GM19351 (cell line): ENCODE results near the gene GPR62.
"Not testable (repeated sequence)": the region's sequence is repeated elsewhere in the genome, so short reads cannot be mapped to it uniquely, and the experiment has no call there.

Source experiments
- ATAC-seq: cut with Tn5 transposase; IDR thresholded peaks from one replicate; pipeline ENCODE4 v1.9.1; 2021; ENCODE audit warnings: mild to moderate bottlenecking, moderate library complexity; ENCODE audit not compliant: unreplicated experiment

Gene GPR62

DNA sequence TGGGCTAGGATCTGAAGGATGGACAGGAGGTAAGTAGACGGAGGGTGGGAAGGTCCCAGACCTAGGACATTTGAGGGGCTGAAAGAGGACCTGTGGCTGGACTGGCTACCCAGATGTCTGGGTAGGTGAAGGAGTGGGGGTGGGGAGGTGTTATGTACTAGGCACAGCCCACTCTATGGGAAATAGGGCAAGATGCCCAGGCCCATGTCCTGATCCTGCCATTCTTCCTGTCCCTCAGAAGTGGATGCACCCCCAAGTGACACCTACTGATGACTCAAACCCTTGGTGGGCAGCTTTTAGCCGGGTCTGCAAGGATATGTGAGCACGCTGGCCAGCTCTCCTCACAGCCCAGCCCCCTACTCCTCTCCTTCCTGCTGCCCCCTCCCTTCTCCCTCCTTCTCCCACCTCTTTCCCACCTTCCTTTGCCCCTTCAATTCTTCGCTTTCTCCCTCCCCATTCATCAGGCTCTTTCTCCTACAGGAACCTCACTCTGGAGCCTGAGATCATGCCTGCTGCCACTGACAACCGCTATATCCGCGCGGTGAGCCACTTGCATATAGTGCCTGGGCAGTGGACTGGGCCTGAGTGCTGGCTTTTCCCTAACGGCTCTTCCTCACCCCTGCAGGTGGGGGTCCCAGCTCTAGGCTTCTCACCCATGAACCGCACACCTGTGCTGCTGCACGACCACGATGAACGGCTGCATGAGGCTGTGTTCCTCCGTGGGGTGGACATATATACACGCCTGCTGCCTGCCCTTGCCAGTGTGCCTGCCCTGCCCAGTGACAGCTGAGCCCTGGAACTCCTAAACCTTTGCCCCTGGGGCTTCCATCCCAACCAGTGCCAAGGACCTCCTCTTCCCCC is 33.3 kb downstream of the GPR62 start:
- no peak for ATAC-seq

DNA sequence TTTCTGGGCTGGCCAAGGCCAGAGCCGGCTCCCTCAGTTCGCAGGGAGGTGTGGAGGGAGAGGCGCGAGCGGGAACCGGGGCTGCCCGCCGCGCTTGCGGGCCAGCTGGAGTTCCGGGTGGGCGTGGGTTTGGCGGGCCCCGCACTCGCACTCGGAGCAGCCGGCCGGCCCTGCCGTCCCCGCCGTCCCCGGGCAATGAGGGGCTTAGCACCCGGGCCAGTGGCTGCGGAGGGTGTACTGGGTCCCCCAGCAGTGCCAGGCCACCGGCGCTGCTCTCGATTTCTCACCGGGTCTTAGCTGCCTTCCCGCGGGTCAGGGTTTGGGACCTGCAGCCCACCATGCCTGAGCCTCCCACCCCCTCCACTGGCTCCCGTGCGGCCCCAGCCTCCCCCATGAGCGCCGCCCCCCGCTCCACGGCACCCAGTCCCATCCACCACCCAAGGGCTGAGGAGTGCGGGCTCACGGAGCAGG is 35.4 kb downstream of the GPR62 start:
- not testable (repeated sequence) for ATAC-seq

DNA sequence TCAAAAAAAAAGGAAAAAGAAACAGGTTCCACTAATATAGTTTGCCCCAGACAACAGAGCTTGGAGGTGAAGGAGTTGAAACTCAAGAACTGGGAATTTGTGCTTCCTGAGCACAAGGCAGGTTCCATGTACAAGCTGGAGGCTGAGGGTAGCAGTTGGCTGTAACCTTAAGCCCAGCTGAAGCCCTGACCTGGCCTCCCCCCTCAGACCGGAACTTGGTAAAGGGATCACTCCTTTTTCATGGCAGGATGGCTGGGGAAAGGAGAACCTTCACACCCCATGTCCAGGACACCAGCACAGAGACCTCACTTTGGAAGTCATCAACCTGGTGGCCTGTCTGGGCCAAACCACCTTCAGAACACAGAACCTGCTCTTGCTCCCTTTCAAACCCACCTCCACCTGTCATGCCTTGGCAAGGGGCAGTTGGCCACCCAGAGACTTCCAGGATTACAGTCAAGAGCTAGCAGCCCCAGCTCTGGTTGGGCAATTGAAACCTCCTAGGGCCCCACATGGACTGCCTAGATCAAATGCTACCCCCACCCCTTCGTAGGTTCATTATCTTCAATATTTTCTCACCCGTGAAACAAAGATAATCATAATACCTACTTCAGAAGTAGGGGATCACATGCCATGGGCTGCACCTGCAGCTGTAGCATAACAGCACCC is 37.0 kb downstream of the GPR62 start:
- ATAC-seq, result no peak

DNA sequence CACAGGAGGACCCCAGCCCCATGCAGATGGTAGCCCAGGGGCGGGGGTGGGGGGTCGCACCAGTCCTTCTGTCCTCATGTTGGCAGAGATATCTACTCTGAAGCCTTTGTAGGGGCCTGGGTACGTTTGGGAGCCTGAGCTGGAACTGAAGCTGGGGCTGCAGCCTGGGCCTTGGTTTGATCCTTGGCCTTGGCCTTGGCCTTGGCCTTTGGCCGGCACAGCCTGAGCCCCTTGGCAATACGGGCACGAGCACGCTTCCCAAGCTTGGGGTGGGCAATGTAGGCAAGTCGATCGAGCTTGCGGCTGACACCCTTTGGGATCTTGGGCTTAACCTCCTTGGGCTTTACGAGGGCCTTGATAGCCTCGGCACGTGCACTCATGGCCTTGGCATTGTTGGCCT is 38.5 kb downstream of the GPR62 start:
- not testable (repeated sequence) for ATAC-seq

DNA sequence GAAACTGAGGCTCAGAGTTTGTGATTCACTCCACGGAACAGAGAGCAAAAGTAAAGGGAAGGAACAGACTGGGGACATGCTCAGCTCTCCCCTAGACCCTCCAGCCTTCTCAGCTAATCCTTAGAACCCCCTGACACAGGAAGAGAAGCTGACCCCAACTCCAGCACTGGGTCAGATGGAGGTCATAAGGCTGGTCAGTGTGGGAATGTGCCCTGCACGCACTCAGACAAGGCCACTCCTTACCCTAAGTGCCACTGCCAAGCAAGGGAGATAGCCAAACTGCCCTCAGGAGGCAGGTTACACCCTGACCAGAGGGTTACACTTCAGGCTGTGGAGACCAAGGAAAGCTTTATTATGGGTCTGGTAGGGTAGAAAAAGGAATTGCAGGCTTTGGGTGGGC is 39.3 kb downstream of the GPR62 start:
- ATAC-seq, result no peak

GRCh38 chr3:51995346-51996163 is 40.4 kb downstream of the GPR62 start, which contains the start of gene RPL29:
Gene RPL29 (minus strand): TSS chr3:51995895. CDS start chr3:51995461, 434 bp downstream.
- ATAC-seq, result peak; percentile 95

- no peak for ATAC-seq
Observed at GRCh38 chr3:51997172-51997571, 42.0 kb downstream of the GPR62 start.

- ATAC-seq, result no peak
Observed at GRCh38 chr3:51997935-51998596, 42.9 kb downstream of the GPR62 start.

DNA sequence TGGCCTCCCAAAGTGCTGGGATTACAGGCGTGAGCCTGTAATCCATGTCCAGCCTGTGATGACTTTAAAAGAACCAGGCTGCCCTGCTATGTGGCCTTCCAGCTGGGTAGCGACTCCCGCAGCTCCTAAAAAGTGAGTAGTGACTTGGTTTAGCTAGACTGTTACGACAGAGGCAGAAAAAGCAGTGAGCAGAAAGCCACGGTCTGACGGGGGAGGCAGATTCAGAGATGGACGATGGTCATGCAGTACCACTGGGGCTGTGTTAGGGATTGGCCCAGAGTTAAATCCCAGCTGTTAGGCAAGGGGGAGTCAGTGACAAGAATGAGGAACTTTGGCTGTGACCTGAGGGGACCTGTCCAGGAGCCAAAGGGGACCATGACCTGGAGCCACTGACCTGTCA is 43.6 kb downstream of the GPR62 start:
- no peak for ATAC-seq

DNA sequence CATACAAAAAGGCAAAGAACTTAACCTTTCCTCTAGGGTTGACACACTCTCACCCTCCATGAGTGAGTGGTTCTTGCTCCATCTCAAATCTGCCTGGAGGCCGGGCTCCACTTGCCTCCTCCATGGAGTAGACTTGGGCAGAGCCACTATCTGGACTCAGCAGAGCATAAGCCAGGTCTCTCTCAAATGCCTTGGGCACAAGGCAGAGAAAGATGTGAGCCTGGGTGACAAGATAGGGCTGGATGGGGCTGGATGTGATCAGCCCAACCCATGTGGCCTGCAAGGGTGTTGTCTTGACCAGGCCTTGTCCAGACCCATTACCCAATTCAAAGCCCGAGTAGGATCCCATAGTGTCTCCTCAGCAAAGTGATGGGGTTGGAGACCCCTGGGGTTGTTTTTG is 44.7 kb downstream of the GPR62 start:
- no peak for ATAC-seq

DNA sequence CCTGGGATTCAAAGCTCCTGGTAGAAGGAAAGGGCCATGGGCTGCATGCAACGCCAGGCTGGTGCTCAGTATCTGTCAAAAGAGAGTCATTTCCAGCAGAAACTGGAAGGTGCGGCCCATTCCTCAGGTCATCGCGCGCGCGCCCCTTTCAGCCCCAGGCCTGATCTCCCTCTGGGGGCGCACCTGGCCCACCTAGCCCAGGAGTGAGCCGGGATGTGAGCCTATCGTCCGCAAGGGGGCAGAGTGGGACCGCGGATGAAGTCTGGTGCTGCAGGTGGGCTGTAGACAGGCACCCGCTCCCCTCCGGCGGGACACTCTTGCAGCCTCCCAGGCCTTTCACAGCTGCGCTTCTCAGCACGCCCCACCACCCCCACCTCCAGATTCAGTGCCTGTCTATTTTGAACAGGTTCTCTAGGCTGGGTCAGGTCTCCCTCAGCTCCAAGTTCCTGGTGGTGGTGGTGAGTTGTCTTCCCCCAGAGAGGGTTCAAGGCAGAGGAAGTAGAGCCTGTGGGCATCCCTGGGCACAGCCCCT is 46.3 kb downstream of the GPR62 start:
- peak; percentile 88 for ATAC-seq

DNA sequence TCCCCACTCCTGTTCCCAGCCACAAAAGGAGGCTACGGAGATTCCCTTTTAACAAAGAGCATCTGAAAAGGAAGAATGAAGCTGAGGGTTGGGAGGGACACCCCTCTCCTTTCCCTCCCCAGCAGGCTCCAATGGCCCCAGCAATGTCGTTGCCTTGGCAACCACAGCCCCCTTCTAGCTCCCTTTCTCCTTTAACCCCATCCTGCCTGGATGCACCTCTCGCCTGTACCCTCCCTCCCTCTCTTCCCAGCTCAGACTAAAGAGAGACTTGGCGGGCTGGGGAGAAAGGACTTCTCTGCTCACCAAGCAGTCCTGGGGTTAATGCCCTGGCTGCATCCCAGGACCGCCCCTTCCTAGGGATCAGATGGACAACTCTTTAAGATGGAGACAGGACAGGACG is 47.6 kb downstream of the GPR62 start:
- no peak for ATAC-seq

DNA sequence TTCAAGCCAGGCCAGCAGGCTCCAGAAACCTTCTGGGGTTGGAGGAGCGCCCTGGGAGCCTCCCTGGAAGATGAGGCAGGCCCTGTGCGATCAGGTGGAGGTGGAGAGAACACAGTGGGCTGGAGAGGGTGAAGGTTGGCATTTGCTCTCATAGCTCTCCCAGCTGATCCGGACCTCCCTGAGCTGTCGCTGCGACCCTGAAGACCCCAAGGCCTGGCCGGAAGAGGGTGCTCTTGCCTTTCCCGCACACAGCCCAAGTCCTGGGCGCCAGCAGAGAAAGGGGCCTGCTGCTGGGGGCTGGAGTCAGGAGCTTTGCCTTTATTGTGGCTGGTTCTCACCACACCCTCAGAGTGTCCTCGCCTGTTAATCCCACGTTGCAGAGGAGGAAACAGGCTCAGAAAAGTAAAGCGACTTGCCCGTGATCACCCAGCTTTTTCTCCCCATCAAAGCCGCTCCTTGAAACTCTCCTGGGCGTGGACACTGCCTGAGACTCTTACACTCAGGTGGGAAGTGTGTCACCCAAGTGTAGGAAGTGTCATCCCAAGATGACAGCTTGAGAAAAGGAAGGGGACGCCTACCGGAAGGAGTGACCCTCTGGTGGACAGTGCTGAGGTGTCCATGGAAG is 49.1 kb downstream of the GPR62 start:
- no peak for ATAC-seq

DNA sequence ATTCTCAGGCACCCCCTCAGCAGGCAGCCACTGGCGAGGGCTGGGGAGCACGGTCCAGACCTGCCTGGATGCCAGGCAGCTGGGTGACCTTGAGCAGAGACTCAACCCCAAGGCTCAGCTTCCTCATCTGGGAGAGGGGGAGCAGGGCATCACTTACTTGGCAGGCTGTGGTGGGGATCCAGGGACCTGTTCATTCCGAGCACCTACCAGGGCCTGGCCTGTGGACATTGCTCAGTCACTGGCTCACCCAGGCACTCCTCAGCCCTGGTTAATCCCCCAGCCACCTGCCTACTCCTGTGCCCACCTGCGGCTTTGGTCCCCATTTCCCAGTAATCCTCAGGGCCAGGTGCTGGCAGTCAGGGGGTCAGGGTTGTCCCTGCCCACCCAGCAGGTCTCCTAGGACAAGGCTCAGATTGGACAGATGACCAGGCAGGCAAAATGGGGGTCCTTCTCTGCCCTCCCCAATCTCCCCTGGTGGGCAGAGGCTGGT is 49.8 kb downstream of the GPR62 start:
- no peak for ATAC-seq

DNA sequence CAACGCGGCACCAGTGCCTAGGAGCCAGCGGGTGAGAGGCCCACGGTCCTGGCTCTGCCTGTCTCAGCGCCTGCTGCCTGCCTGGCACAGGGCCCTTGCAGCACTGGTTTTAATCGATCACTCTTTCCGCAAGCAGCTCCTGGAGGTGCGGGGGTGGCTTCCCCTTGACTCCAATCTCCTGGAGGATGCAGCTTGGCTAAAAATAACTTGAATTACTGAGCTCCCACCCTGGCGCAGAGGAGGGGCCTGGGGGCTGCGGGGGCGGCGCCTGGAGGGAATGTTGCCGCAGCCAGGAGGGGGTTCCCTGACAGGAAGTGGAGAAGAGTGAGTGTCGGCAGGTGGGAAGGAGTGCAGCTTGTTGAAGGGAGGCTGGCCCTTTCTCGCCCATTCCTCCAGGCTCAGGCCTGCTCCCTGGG is 50.4 kb downstream of the GPR62 start:
- no peak for ATAC-seq

DNA sequence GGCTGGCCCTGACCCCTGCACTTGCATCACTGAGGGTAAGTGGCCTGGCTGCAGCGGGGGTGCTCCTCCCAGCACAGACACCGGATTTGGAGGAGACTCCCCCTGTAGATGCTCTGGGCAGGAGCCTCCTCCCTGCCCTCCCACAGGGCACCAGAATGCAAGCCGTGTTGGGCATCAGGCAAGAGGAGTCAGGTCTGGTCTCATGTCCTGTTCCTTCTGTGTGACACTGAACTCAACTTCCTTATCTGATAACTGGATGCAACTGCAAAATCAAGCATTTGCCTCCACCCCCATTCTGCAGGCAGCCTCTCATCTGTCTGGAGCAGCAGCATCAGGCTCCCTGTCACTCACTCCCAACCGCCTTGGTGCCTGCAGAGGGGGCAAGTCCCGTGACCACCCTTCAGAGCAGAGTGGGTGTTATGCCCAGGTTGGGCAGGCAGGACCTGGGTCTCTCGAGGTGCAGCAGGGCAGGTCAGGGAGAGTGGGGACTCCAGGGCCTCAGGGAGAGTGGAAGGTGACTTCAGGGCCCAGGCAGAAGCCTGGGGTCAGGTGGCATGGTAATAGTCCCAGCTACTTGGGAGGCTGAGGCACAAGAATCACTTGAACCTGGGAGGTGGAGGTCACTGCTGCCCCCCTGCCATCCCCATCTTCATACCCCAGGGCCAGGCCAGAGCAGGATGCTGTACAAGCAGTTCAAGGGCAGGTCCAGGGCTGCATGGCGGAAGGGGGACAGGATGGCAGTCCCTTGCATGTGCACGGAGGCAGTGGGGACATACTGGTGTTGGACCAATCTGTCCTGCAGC is 51.0 kb downstream of the GPR62 start:
- ATAC-seq, result no peak

GRCh38 chr3:52006820-52007133 is 51.6 kb downstream of the GPR62 start:
- ATAC-seq, result no peak
